ENCODE measurements around the gene MLX.

The MLX gene

GRCh38 chr17:42566215-42566882, 551 bp upstream of the MLX start:
- peak overlapping the region; percentile 97 for H3K4me3 ChIP-seq (ENCODE audit: low read length)
- H3K36me3 ChIP-seq (replicated peaks; ENCODE audit: insufficient read depth, low read length): peaks cover 3% of the 10 kb centered on the region; the same call in 1 of the 2 replicates
- H2AFZ ChIP-seq (ENCODE audit: low read length): peak overlapping the region; percentile 69
- peaks cover 70% of the 10 kb centered on the region for H3K79me2 ChIP-seq (ENCODE audit: low read length)
- no peaks in the 10 kb centered on the region for H3K9me2 ChIP-seq (replicated peaks; ENCODE audit: insufficient read depth, low read length)
- H3K27me3 ChIP-seq (replicated peaks; ENCODE audit: insufficient read depth, low read length): no peaks in the 10 kb centered on the region
- peak overlapping the region; percentile 94 for H3K4me2 ChIP-seq (ENCODE audit: low read depth, low read length)
- H3F3A ChIP-seq (ENCODE audit: insufficient read depth, low read length): peaks cover 13% of the 10 kb centered on the region; the same call in 1 of the 2 replicates
- no peaks in the 10 kb centered on the region for H3K9me3 ChIP-seq (replicated peaks; ENCODE audit: insufficient read depth, low read length)
- DNase-seq: no peak
- H3K4me1 ChIP-seq (ENCODE audit: low read length): peaks cover 17% of the 10 kb centered on the region
- H4K20me1 ChIP-seq (ENCODE audit: insufficient read depth, low read length): no peaks in the 10 kb centered on the region
- no peak for TF ChIP-seq EZH2phosphoT487 (IDR thresholded peaks at IDR 0.05; ENCODE audit: low read length)
- H3K27ac ChIP-seq (ENCODE audit: low read length): peak overlapping the region; percentile 22; the same call in 1 of the 2 replicates
- peak overlapping the region; percentile 80; the same call in 1 of the 2 replicates for H3K9ac ChIP-seq (ENCODE audit: low read length)

- no peaks in the 10 kb centered on the region for H3K9me2 ChIP-seq (replicated peaks; ENCODE audit: insufficient read depth, low read length)
- no peak overlapping the region for H3K4me3 ChIP-seq (ENCODE audit: low read length)
- peaks cover 12% of the 10 kb centered on the region for H3K4me1 ChIP-seq (ENCODE audit: low read length)
- H2AFZ ChIP-seq (ENCODE audit: low read length): no peak overlapping the region
- no peaks in the 10 kb centered on the region for H3K27me3 ChIP-seq (replicated peaks; ENCODE audit: insufficient read depth, low read length)
- no peaks in the 10 kb centered on the region for H4K20me1 ChIP-seq (ENCODE audit: insufficient read depth, low read length)
- no peaks in the 10 kb centered on the region for H3K9me3 ChIP-seq (replicated peaks; ENCODE audit: insufficient read depth, low read length)
- DNase-seq: no peak
- TF ChIP-seq EZH2 (optimal IDR thresholded peaks at IDR 0.05; ENCODE audit: low read depth, low read length) (no peak), EZH2phosphoT487 (IDR thresholded peaks at IDR 0.05; ENCODE audit: low read length) (no peak), CTCF (IDR thresholded peaks at IDR 0.05; ENCODE audit: low read length) (no peak)
- no peak overlapping the region; the same call in 1 of the 2 replicates for H3K4me2 ChIP-seq (ENCODE audit: low read depth, low read length)
- H3K27ac ChIP-seq (ENCODE audit: low read length): no peak overlapping the region
- H3K79me2 ChIP-seq (ENCODE audit: low read length): peaks cover 72% of the 10 kb centered on the region
- H3K36me3 ChIP-seq (replicated peaks; ENCODE audit: insufficient read depth, low read length): peaks cover 6% of the 10 kb centered on the region; the same call in 1 of the 2 replicates
- peaks cover 14% of the 10 kb centered on the region; the same call in 1 of the 2 replicates for H3F3A ChIP-seq (ENCODE audit: insufficient read depth, low read length)
- no peak overlapping the region for H3K9ac ChIP-seq (ENCODE audit: low read length)
Observed at GRCh38 chr17:42568341-42569111, 1.6 kb downstream of the MLX start.

- no peak overlapping the region for H3K4me3 ChIP-seq (ENCODE audit: low read length)
- peaks cover 6% of the 10 kb centered on the region; the same call in 1 of the 2 replicates for H3K36me3 ChIP-seq (replicated peaks; ENCODE audit: insufficient read depth, low read length)
- no peak overlapping the region for H3K4me2 ChIP-seq (ENCODE audit: low read depth, low read length)
- H3K9ac ChIP-seq (ENCODE audit: low read length): no peak overlapping the region
- H3K9me3 ChIP-seq (replicated peaks; ENCODE audit: insufficient read depth, low read length): no peaks in the 10 kb centered on the region
- no peak for DNase-seq
- peaks cover 87% of the 10 kb centered on the region for H3K79me2 ChIP-seq (ENCODE audit: low read length)
- no peaks in the 10 kb centered on the region for H3K27me3 ChIP-seq (replicated peaks; ENCODE audit: insufficient read depth, low read length)
- peaks cover 14% of the 10 kb centered on the region; the same call in 1 of the 2 replicates for H3F3A ChIP-seq (ENCODE audit: insufficient read depth, low read length)
- H2AFZ ChIP-seq (ENCODE audit: low read length): no peak overlapping the region
- H3K4me1 ChIP-seq (ENCODE audit: low read length): peaks cover 11% of the 10 kb centered on the region
- H4K20me1 ChIP-seq (ENCODE audit: insufficient read depth, low read length): no peaks in the 10 kb centered on the region
- H3K9me2 ChIP-seq (replicated peaks; ENCODE audit: insufficient read depth, low read length): no peaks in the 10 kb centered on the region
- TF ChIP-seq EZH2phosphoT487 (IDR thresholded peaks at IDR 0.05; ENCODE audit: low read length) (no peak), CTCF (IDR thresholded peaks at IDR 0.05; ENCODE audit: low read length) (no peak), EZH2 (optimal IDR thresholded peaks at IDR 0.05; ENCODE audit: low read depth, low read length) (no peak)
- H3K27ac ChIP-seq (ENCODE audit: low read length): no peak overlapping the region
Observed at GRCh38 chr17:42571435-42572225, 4.7 kb downstream of the MLX start.
